HEK293 (cell line): ENCODE results near the gene TRIM44.
A peak's percentile ranks its signal among the peaks of the same experiment; 100 is the strongest.

ENCODE experiments used
- CTCF ChIA-PET: fragments of 350-600 bp; formaldehyde crosslinking; extraction: SDS; loops from one replicate; lab custom pipeline; 2021; ENCODE audit warnings: antibody characterized with exemption; lab: Yijun Ruan, JAX
- POLR2A ChIA-PET: fragments of 300-600 bp; formaldehyde crosslinking; extraction: SDS; loops from one replicate; lab custom pipeline; 2020; ENCODE audit warnings: antibody characterized with exemption, inconsistent platforms; lab: Yijun Ruan, JAX
- H3K27ac ChIP-seq: fragments of 200-500 bp; sonication (Bioruptor generic); 2 replicates; pipeline ENCODE4 v1.5.1; 2014; ENCODE audit warnings: low read depth, low read length, control low read depth, inconsistent platforms; ENCODE audit errors: extremely low read depth
- H3K36me3 ChIP-seq, 2 experiments: fragments of 200-500 bp in 1 of 2; sonication (Bioruptor generic) in 1 of 2; 1 replicate in 1 of 2; 2 replicates in 1 of 2; pipeline ENCODE4 v1.5.1; 2014 to 2017; ENCODE audit warnings: inconsistent platforms in 2 of 2, low read length in 2 of 2; ENCODE audit not compliant: control insufficient read depth in 2 of 2, insufficient read depth in 1 of 2
- H3K4me1 ChIP-seq: fragments of 200-500 bp; sonication (Bioruptor generic); 2 replicates; pipeline ENCODE4 v1.5.1; 2014; ENCODE audit warnings: mild to moderate bottlenecking, low read length, inconsistent platforms; ENCODE audit not compliant: control insufficient read depth, insufficient read depth
- H3K4me3 ChIP-seq: 2 replicates; pipeline ENCODE4 v1.5.1; 2011; ENCODE audit warnings: low read depth, mild to moderate bottlenecking, control low read depth, low read length, moderate library complexity
- H3K9me3 ChIP-seq: fragments of 200-500 bp; sonication (Bioruptor generic); 2 replicates; pipeline ENCODE4 v1.5.1; 2014; ENCODE audit warnings: low read depth, low read length, inconsistent platforms; ENCODE audit not compliant: control insufficient read depth, insufficient read depth
- ATF2 ChIP-seq: fragments of 450-650 bp; formaldehyde crosslinking; IDR thresholded peaks from 2 replicates; pipeline ENCODE4 v1.5.1; 2016; ENCODE audit warnings: missing biosample characterization, missing genetic modification characterization, low read depth
- HOXA7 ChIP-seq: sonication (generic); formaldehyde crosslinking; IDR thresholded peaks from 2 replicates; pipeline ENCODE4 v1.8.1; 2022; ENCODE audit warnings: missing genetic modification reagents, borderline replicate concordance
- KLF17 ChIP-seq: fragments of 450-650 bp; formaldehyde crosslinking; IDR thresholded peaks from 2 replicates; pipeline ENCODE4 v1.5.1; 2016; ENCODE audit warnings: missing biosample characterization, missing genetic modification characterization
- KLF8 ChIP-seq: fragments of 450-650 bp; formaldehyde crosslinking; IDR thresholded peaks from 2 replicates; pipeline ENCODE4 v1.5.1; 2016; ENCODE audit warnings: missing biosample characterization, missing genetic modification characterization
- MZF1 ChIP-seq: fragments of 450-650 bp; formaldehyde crosslinking; IDR thresholded peaks from 2 replicates; pipeline ENCODE4 v1.5.1; 2017; ENCODE audit warnings: missing biosample characterization, missing genetic modification characterization, borderline replicate concordance
- SETDB1 ChIP-seq: IDR thresholded peaks from one replicate; pipeline ENCODE4 v1.6.1; 2017; ENCODE audit warnings: mild to moderate bottlenecking, low read length, moderate library complexity, mixed read lengths; ENCODE audit not compliant: insufficient read length
- YY1 ChIP-seq: fragments of 450-650 bp; formaldehyde crosslinking; IDR thresholded peaks from 2 replicates; pipeline ENCODE4 v1.5.1; 2018; ENCODE audit warnings: missing biosample characterization, missing genetic modification characterization
- YY2 ChIP-seq: fragments of 450-650 bp; formaldehyde crosslinking; IDR thresholded peaks from 2 replicates; pipeline ENCODE4 v1.5.1; 2016; ENCODE audit warnings: missing biosample characterization, missing genetic modification characterization
- ZBTB21 ChIP-seq: fragments of 450-650 bp; formaldehyde crosslinking; IDR thresholded peaks from 2 replicates; pipeline ENCODE4 v1.5.1; 2017; ENCODE audit warnings: missing biosample characterization, missing genetic modification characterization
- ZBTB48 ChIP-seq: fragments of 450-650 bp; formaldehyde crosslinking; IDR thresholded peaks from 2 replicates; pipeline ENCODE4 v1.5.1; 2016; ENCODE audit warnings: missing biosample characterization, missing genetic modification characterization
- ZEB2 ChIP-seq: fragments of 450-650 bp; formaldehyde crosslinking; IDR thresholded peaks from 2 replicates; pipeline ENCODE4 v1.5.1; 2016; ENCODE audit warnings: missing biosample characterization, missing genetic modification characterization
- ZFHX2 ChIP-seq: fragments of 450-650 bp; formaldehyde crosslinking; conservative IDR thresholded peaks from 2 replicates; pipeline ENCODE4 v1.5.1; 2016; ENCODE audit warnings: missing biosample characterization, missing genetic modification characterization
- ZNF10 ChIP-seq: fragments of 450-650 bp; formaldehyde crosslinking; IDR thresholded peaks from 2 replicates; pipeline ENCODE4 v1.5.1; 2017; ENCODE audit warnings: missing biosample characterization, missing genetic modification characterization
- ZNF155 ChIP-seq: fragments of 450-650 bp; formaldehyde crosslinking; IDR thresholded peaks from 2 replicates; pipeline ENCODE4 v1.5.1; 2016; ENCODE audit warnings: missing biosample characterization, missing genetic modification characterization
- ZNF366 ChIP-seq: fragments of 450-650 bp; formaldehyde crosslinking; conservative IDR thresholded peaks from 2 replicates; pipeline ENCODE4 v1.5.1; 2016; ENCODE audit warnings: missing biosample characterization, missing genetic modification characterization
- ZNF549 ChIP-seq: fragments of 450-650 bp; IDR thresholded peaks from 2 replicates; pipeline ENCODE4 v1.5.1; 2018; ENCODE audit warnings: missing biosample characterization, missing genetic modification characterization, mild to moderate bottlenecking, inconsistent platforms, moderate library complexity
- ZNF561 ChIP-seq: fragments of 450-650 bp; IDR thresholded peaks from 2 replicates; pipeline ENCODE4 v1.5.1; 2018; ENCODE audit warnings: missing biosample characterization, missing genetic modification characterization, borderline replicate concordance
- ZNF580 ChIP-seq: fragments of 450-650 bp; formaldehyde crosslinking; IDR thresholded peaks from 2 replicates; pipeline ENCODE4 v1.5.1; 2016; ENCODE audit warnings: missing biosample characterization, missing genetic modification characterization
- ZNF610 ChIP-seq: fragments of 450-650 bp; formaldehyde crosslinking; IDR thresholded peaks from 2 replicates; pipeline ENCODE4 v1.5.1; 2016; ENCODE audit warnings: missing biosample characterization, missing genetic modification characterization, borderline replicate concordance
- ZNF670 ChIP-seq: fragments of 450-650 bp; formaldehyde crosslinking; IDR thresholded peaks from 2 replicates; pipeline ENCODE4 v1.5.1; 2016; ENCODE audit warnings: missing biosample characterization, missing genetic modification characterization, low read depth
- ZNF791 ChIP-seq: fragments of 450-650 bp; formaldehyde crosslinking; IDR thresholded peaks from 2 replicates; pipeline ENCODE4 v1.5.1; 2016; ENCODE audit warnings: missing biosample characterization, missing genetic modification characterization
- ZNF792 ChIP-seq: fragments of 450-650 bp; formaldehyde crosslinking; IDR thresholded peaks from 2 replicates; pipeline ENCODE4 v1.5.1; 2016; ENCODE audit warnings: missing biosample characterization, missing genetic modification characterization
- ZSCAN30 ChIP-seq: fragments of 450-650 bp; IDR thresholded peaks from 2 replicates; pipeline ENCODE4 v1.5.1; 2018; ENCODE audit warnings: missing biosample characterization, mild to moderate bottlenecking, missing genetic modification characterization, moderate library complexity
- ZSCAN5A ChIP-seq: fragments of 450-650 bp; formaldehyde crosslinking; IDR thresholded peaks from 2 replicates; pipeline ENCODE4 v1.5.1; 2016; ENCODE audit warnings: missing biosample characterization, missing genetic modification characterization
- TF ChIP-seq, protein P1 (sequence below): fragments of 450-650 bp; formaldehyde crosslinking; optimal IDR thresholded peaks from 2 replicates; pipeline ENCODE3; 2016; ENCODE audit warnings: missing biosample characterization, mild to moderate bottlenecking, missing genetic modification characterization
- TF ChIP-seq, protein P2 (sequence below): fragments of 450-650 bp; formaldehyde crosslinking; IDR thresholded peaks from 2 replicates; pipeline ENCODE4 v1.5.1; 2017; ENCODE audit warnings: missing biosample characterization, mild to moderate bottlenecking, missing genetic modification characterization, moderate library complexity
- TF ChIP-seq, protein P3 (sequence below): fragments of 450-650 bp; formaldehyde crosslinking; IDR thresholded peaks from 2 replicates; pipeline ENCODE4 v1.5.1; 2017; ENCODE audit warnings: missing biosample characterization, missing genetic modification characterization

TRIM44 gene, protein sequence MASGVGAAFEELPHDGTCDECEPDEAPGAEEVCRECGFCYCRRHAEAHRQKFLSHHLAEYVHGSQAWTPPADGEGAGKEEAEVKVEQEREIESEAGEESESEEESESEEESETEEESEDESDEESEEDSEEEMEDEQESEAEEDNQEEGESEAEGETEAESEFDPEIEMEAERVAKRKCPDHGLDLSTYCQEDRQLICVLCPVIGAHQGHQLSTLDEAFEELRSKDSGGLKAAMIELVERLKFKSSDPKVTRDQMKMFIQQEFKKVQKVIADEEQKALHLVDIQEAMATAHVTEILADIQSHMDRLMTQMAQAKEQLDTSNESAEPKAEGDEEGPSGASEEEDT

GRCh38 chr11:35662649-35663407 lies at the start of gene TRIM44:
TSS of gene TRIM44 (plus strand) at chr11:35662775. CDS start at chr11:35663112, 337 bp downstream.
- peak within 1 kb of the TSS; percentile 83 for H3K27ac ChIP-seq
- H3K9me3 ChIP-seq, result no peaks in the 10 kb centered on the region
- ChIA-PET CTCF (interaction anchor here (1.0 kb wide), 1 partner anchor 159 kb away, joined by 3 read pairs; no protein-coding TSS in a partner anchor), POLR2A (interaction anchor here (0.7 kb wide), 1 partner anchor 171 kb away, joined by 4 read pairs; no protein-coding TSS in a partner anchor)
- no peaks in the 10 kb centered on the region; the same call in 1 of the 2 replicates for H3K4me1 ChIP-seq
- H3K4me3 ChIP-seq, result peak within 1 kb of the TSS; percentile 70
- H3K36me3 ChIP-seq, result peaks cover 0 to 3% of the 10 kb centered on the region in 2 experiments; a peak in 1 of 3 replicates
- no peak for TF ChIP-seq KLF17 (tag by site-specific recombination)
- no peak; the same call in 1 of the 2 replicates for TF ChIP-seq YY2 (tag by site-specific recombination)
- TF ChIP-seq, protein P1, sequence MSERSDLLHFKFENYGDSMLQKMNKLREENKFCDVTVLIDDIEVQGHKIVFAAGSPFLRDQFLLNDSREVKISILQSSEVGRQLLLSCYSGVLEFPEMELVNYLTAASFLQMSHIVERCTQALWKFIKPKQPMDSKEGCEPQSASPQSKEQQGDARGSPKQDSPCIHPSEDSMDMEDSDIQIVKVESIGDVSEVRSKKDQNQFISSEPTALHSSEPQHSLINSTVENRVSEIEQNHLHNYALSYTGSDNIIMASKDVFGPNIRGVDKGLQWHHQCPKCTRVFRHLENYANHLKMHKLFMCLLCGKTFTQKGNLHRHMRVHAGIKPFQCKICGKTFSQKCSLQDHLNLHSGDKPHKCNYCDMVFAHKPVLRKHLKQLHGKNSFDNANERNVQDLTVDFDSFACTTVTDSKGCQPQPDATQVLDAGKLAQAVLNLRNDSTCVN (tag by site-specific recombination), result peak; percentile 81
- TF ChIP-seq ZNF792, result 0 out of 2 replicates have a peak, but pooled peaks have one; percentile 33
- TF ChIP-seq ZNF155 (tag by site-specific recombination), result no peak
- 0 out of 2 replicates have a peak, but pooled peaks have one; percentile 24 for TF ChIP-seq ZEB2 (tag by site-specific recombination)
- TF ChIP-seq ZNF580, result peak; percentile 79; the same call in 1 of the 2 replicates
- peak; percentile 56 for TF ChIP-seq SETDB1
- TF ChIP-seq MZF1 (tag by site-specific recombination), result no peak
- peak; percentile 66 for TF ChIP-seq ZBTB48 (tag by site-specific recombination)
- TF ChIP-seq ZNF670, result no peak
- TF ChIP-seq ZNF366 (tag by site-specific recombination), result no peak; the same call in 1 of the 2 replicates
- no peak for TF ChIP-seq ZNF549
- TF ChIP-seq ZNF10 (tag by site-specific recombination), result no peak
- TF ChIP-seq ZSCAN30 (tag by site-specific recombination), result peak; percentile 26; the same call in 1 of the 2 replicates
- no peak for TF ChIP-seq ATF2 (tag by site-specific recombination)
- TF ChIP-seq ZFHX2, result peak; percentile 69
- no peak for TF ChIP-seq ZBTB21 (tag by site-specific recombination)
- peak; percentile 49; the same call in 1 of the 2 replicates for TF ChIP-seq ZNF610 (tag by site-specific recombination)
- TF ChIP-seq KLF8, result no peak; the same call in 1 of the 2 replicates
- TF ChIP-seq ZSCAN5A (tag by site-specific recombination), result peak; percentile 22
- TF ChIP-seq ZNF561 (tag by site-specific recombination), result peak; percentile 77; the same call in 1 of the 2 replicates
- TF ChIP-seq ZNF791 (tag by site-specific recombination), result no peak
- TF ChIP-seq, protein P2, sequence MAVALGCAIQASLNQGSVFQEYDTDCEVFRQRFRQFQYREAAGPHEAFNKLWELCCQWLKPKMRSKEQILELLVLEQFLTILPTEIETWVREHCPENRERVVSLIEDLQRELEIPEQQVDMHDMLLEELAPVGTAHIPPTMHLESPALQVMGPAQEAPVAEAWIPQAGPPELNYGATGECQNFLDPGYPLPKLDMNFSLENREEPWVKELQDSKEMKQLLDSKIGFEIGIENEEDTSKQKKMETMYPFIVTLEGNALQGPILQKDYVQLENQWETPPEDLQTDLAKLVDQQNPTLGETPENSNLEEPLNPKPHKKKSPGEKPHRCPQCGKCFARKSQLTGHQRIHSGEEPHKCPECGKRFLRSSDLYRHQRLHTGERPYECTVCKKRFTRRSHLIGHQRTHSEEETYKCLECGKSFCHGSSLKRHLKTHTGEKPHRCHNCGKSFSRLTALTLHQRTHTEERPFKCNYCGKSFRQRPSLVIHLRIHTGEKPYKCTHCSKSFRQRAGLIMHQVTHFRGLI (tag by site-specific recombination), result peak; percentile 39; the same call in 1 of the 2 replicates
- TF ChIP-seq, protein P3, sequence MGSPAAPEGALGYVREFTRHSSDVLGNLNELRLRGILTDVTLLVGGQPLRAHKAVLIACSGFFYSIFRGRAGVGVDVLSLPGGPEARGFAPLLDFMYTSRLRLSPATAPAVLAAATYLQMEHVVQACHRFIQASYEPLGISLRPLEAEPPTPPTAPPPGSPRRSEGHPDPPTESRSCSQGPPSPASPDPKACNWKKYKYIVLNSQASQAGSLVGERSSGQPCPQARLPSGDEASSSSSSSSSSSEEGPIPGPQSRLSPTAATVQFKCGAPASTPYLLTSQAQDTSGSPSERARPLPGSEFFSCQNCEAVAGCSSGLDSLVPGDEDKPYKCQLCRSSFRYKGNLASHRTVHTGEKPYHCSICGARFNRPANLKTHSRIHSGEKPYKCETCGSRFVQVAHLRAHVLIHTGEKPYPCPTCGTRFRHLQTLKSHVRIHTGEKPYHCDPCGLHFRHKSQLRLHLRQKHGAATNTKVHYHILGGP (tag by site-specific recombination), result peak; percentile 85
- TF ChIP-seq HOXA7 (CRISPR knock-in tag), result no peak
- peak; percentile 20; the same call in 1 of the 2 replicates for TF ChIP-seq YY1 (tag by site-specific recombination)
